ENCODE measurements around the gene RASL11A. TPM values are rescaled to one million over a fixed set of nuclear protein-coding genes. Genes with fewer than 3 reads are reported as not detected.
"Not testable (repeated sequence)": the region's sequence is repeated elsewhere in the genome, so short reads cannot be mapped to it uniquely, and the experiment has no call there.

Gene RASL11A
- total and polyA plus RNA-seq, 5 experiments from 2014 or later: 0.20 to 3.3 (median 2.9) TPM

DNA sequence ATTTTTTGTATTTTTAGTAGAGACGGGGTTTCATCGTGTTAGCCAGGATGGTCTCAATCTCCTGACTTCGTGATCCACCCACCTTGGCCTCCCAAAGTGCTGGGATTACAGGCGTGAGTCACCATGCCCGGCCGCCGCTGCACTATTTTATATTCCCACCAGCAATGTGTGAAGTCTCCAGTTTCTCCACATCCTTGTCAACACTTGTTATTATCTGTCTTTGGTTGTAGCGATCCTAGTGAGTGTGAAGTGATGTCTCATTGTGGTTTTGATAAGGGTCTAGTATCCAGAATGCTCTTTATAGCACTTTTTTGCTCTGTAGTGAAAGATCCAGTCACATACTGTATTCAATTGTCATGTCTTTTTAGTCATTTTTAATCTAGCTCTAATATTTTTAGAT is 21.3 kb downstream of the RASL11A start:
- not testable (repeated sequence) for H3K27me3 Mint-ChIP-seq, DNase-seq, H3K9me3 Mint-ChIP-seq, H3K36me3 Mint-ChIP-seq, H3K4me3 Mint-ChIP-seq, ATAC-seq
- peak overlapping the region in 9 of 10 donors; percentile 14 to 95 (median 91) for H3K27ac Mint-ChIP-seq
- POLR2A ChIA-PET: interaction anchor here (1.0 kb wide), 1 partner anchor 10 kb away, joined by 3 read pairs; no protein-coding TSS in a partner anchor
- peaks cover 17 to 48% (median 35%) of the 10 kb centered on the region in 4 donors for H3K4me1 Mint-ChIP-seq

DNA sequence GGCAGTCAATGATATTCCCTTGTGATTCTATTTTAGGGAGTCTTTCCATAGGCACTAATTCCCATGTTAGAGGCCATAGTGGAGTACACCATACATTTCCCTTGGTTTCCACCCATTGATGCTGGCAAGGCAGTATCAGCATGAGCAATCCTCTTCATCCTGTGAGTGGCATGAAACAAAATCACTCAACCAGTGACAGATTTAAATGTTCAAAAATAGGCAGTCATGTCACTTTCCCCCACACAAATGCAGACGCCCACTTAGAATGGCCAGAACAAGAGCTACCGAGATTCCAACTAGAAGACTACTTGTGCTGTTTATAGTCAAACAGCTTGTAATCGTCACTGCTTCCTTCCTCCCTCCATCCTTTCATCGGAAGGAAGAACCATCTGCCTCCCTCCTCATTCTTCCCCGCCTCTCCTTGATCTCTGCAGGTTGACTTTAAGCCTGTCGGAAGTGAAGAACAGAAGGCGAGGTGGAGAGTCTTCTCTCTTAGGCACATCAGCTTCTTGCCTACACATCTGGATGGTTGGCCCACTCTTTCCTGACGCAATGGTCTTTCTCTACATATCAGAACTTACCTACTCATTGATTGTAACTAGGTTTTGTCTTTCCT is 22.6 kb downstream of the RASL11A start:
- no peaks in the 10 kb centered on the region for H3K36me3 Mint-ChIP-seq
- peak overlapping the region; percentile 29 to 85 (median 56) for H3K4me3 Mint-ChIP-seq
- peak; percentile 24 to 39 for ATAC-seq
- DNase-seq: peak in 4 of 10 donors; percentile 16 to 43 (median 30)
- H3K27me3 Mint-ChIP-seq: peaks cover 0 to 2% (median 0%) of the 10 kb centered on the region in 5 donors
- peaks cover 17 to 48% (median 37%) of the 10 kb centered on the region in 4 donors for H3K4me1 Mint-ChIP-seq
- H3K9me3 Mint-ChIP-seq: no peaks in the 10 kb centered on the region
- H3K27ac Mint-ChIP-seq: peak overlapping the region; percentile 80 to 95 (median 92)
- POLR2A ChIA-PET: interaction anchor here (0.9 to 2.1 kb wide), 3 partner anchors 15 to 158 kb away, joined by 3 to 6 read pairs (median 4); no protein-coding TSS in a partner anchor

DNA sequence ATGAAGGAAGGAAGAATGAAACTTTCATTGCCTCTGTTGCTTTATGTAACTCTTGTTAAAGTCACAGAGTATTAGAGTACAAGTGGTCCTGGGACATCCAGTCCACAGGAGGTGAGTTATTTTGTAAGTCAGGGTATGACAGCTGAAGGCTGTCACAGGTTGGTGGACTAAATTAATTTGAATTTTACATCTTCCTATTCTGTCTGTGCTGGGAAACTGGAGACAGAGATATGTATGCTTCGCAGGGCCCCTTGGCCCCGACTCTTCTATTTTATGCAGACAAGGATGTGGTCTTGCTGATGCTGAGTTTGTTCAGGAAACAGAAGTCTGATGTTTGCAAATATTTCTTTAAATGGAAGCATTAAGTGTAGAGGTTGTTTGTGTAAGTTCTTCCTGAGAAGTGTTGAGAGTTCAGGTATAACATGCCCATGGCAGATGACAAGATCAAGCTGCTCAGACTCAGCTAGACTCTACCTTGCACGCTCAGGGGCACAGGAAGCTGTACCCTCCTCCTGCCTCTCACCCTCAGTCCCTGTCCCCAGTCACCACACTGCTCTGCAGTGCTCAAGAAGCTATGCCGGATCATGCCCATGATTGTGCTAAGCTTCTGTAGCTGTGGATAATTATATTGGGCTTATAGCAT is 23.4 kb downstream of the RASL11A start:
- H3K9me3 Mint-ChIP-seq: no peaks in the 10 kb centered on the region
- peak overlapping the region; percentile 80 to 95 (median 92) for H3K27ac Mint-ChIP-seq
- no peaks in the 10 kb centered on the region for H3K36me3 Mint-ChIP-seq
- peaks cover 17 to 48% (median 37%) of the 10 kb centered on the region in 4 donors for H3K4me1 Mint-ChIP-seq
- POLR2A ChIA-PET: interaction anchor here (0.6 to 2.1 kb wide), 8 partner anchors 9 to 45 kb away, joined by 4 to 7 read pairs (median 5); partner anchors contain the start of gene RPL21
- peaks cover 0 to 2% (median 0%) of the 10 kb centered on the region in 5 donors for H3K27me3 Mint-ChIP-seq
- H3K4me3 Mint-ChIP-seq: peak overlapping the region; percentile 38 to 85 (median 56)
- ATAC-seq (peak; percentile 89 to 95), DNase-seq (peak in 6 of 10 donors; percentile 19 to 61 (median 37))

DNA sequence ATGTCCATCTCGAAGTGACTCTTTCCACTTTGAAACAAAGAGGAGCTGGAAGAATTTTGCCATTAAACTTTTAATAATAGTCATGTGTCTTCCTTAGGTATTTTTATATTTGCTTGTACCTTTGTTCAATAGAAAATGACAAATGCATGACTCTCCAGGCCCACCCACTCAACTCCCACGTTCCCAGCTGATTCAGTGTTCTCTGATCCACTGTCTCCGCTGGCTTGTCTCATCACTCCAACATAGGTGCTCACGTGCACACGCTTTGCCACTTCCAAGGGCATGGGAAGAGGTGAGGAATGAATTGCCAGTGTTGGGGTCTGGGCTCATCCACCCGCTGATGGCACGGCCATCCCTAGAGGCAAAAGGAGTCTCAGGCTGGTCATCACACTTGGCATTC is 24.5 kb downstream of the RASL11A start:
- Mint-ChIP-seq H3K27me3 (peaks cover 0 to 2% (median 0%) of the 10 kb centered on the region in 5 donors), H3K4me1 (peaks cover 17 to 46% (median 37%) of the 10 kb centered on the region in 4 donors), H3K9me3 (no peaks in the 10 kb centered on the region), H3K36me3 (no peaks in the 10 kb centered on the region), H3K27ac (peak overlapping the region; percentile 63 to 95 (median 92)), H3K4me3 (peak overlapping the region in 2 of 10 donors; percentile 15 to 56)
- ATAC-seq (no peak), DNase-seq (no peak)
- POLR2A ChIA-PET: interaction anchor here (1.8 kb wide), 1 partner anchor 44 kb away, joined by 7 read pairs; the partner anchor contains the start of gene RPL21

DNA sequence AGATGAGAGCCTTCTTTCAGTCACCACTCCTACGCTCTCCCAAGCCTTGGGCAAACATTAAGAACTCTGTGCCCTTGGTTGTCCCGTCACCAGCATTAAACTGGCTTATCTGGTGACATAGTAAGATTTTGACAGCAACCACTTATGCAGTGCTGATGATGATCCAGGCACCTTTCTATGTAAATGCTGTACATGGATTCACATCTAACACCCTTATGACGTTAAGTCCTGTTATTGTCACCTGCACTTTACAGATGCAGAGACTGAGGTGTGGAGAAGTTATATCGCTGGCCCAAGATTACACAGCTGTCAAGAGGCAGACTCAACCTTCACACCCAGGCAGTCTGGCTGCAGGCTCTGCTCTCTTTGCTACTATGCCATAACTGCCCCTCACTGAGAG is 25.0 kb downstream of the RASL11A start:
- H3K27me3 Mint-ChIP-seq: peaks cover 0 to 2% (median 0%) of the 10 kb centered on the region in 5 donors

DNA sequence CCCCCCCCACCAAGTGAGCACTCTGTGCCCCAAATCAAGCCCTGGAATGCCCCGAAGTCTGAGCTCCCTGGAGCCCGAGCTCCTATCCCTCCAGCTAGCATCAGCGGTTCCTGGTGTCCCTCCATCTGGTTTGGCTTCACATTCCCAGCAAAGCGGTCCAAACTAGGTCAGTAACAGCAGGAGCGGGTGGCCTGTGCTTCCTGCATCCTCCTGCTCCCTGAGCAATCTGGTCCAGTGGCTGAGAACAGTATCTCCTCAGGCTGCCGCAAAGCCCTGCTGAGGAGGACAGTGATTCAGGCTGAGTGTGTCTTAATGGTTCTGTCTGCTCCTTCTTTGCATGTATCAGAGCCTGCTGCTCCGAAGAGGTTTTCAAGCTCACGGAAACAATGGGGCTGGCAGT is 25.9 kb downstream of the RASL11A start:
- H3K27ac Mint-ChIP-seq: peak overlapping the region in 6 of 10 donors; percentile 25 to 89 (median 56)
- peaks cover 0 to 2% (median 0%) of the 10 kb centered on the region in 5 donors for H3K27me3 Mint-ChIP-seq
- DNase-seq (no peak), ATAC-seq (no peak)
- peaks cover 17 to 48% (median 37%) of the 10 kb centered on the region in 4 donors for H3K4me1 Mint-ChIP-seq
- no peaks in the 10 kb centered on the region for H3K36me3 Mint-ChIP-seq
- POLR2A ChIA-PET: interaction anchor here (0.7 kb wide), 1 partner anchor 46 kb away, joined by 3 read pairs; the partner anchor contains the start of gene RPL21
- H3K4me3 Mint-ChIP-seq: no peak overlapping the region
- H3K9me3 Mint-ChIP-seq: no peaks in the 10 kb centered on the region

More for the DNA sequence above, 25.0 kb downstream of the RASL11A start:
- Mint-ChIP-seq H3K27ac (peak overlapping the region in 9 of 10 donors; percentile 25 to 95 (median 80)), H3K4me3 (peak overlapping the region in 2 of 10 donors; percentile 30 to 56), H3K9me3 (no peaks in the 10 kb centered on the region), H3K36me3 (no peaks in the 10 kb centered on the region), H3K4me1 (peaks cover 17 to 47% (median 37%) of the 10 kb centered on the region in 4 donors)
- POLR2A ChIA-PET: no interaction called here
- ATAC-seq: no peak
- no peak for DNase-seq

DNA sequence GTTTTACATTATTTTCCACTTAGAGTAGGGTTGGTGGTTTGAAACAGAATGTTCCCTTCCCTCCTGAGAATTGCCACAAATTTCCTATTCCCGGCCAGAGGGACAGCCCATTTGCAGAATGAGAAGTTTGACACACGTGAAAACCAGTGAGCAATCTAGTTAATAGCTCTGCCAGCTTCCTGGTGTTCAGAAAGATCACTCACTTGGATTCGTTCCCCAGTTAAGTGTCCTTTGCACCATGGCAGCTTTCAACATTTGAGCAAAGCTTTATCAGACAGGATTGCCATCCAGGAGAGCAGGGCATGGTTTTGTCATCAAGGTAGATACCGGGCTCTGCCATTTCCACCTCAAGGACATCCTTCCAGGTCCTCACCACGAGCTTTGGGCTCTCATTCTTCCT is 28.2 kb downstream of the RASL11A start:
- Mint-ChIP-seq H3K4me1 (peaks cover 16 to 50% (median 39%) of the 10 kb centered on the region in 4 donors), H3K9me3 (no peaks in the 10 kb centered on the region), H3K27ac (no peak overlapping the region), H3K36me3 (no peaks in the 10 kb centered on the region), H3K27me3 (peaks cover 0 to 2% (median 0%) of the 10 kb centered on the region in 5 donors), H3K4me3 (no peak overlapping the region)
- DNase-seq (no peak), ATAC-seq (no peak)
- POLR2A ChIA-PET: no interaction called here

DNA sequence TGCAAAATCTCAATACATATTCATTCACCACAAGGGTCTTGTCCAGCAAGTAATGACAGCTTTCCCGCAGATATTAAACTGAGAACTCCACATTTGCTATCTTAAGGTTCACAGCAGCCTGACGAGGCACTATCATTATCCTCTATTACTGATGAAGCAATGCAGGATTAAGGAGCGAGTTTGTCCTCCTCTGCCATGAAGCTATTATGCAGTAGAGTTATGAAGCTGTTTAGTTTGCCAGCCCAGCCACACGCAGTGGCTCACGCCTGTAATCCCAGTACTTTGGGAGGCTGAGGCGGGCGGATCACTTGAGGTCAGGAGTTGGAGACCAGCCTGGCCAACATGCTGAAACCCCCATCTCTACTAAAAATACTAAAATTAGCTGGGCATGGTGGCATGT is 29.8 kb downstream of the RASL11A start:
- H3K36me3 Mint-ChIP-seq, POLR2A ChIA-PET, H3K9me3 Mint-ChIP-seq, DNase-seq, H3K4me3 Mint-ChIP-seq, ATAC-seq, H3K27me3 Mint-ChIP-seq: not testable (repeated sequence)
- Mint-ChIP-seq H3K4me1 (peaks cover 9 to 39% (median 24%) of the 10 kb centered on the region in 4 donors), H3K27ac (peak overlapping the region in 1 of 10 donors; percentile 48)

DNA sequence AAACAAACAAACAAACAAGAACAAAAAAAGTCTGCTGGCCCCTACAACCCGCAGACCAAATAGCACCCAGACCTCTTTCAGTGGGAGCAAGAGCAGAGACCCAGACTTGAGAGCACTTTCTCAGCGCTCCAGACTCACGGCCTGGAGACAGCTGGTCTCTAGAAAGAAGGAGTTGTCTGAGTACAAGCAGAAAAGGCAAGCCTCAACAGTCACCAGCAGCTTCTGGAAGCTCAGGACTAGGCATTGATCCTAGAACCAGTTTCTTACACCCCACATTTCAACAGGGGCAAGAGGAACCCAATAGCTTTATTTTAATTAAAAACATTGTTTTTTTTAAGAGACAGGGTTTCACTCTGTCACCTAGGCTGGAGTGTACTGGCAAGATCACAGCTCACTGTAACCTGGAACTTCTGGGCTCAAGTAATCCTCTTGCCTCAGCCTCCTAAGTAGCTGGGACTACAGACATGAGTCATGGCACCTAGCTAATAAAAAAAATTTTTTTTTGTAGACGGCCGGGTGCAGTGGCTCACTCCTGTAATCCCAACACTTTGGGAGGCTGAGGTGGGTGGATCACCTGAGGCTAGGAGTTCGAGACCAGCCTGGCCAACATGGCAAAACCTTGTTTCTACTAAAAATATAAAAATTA is 30.4 kb downstream of the RASL11A start:
- peaks cover 9 to 37% (median 25%) of the 10 kb centered on the region in 4 donors for H3K4me1 Mint-ChIP-seq
- no peaks in the 10 kb centered on the region for H3K9me3 Mint-ChIP-seq
- ATAC-seq (no peak), DNase-seq (no peak)
- H3K36me3 Mint-ChIP-seq: no peaks in the 10 kb centered on the region
- peaks cover 0 to 2% (median 0%) of the 10 kb centered on the region in 5 donors for H3K27me3 Mint-ChIP-seq
- POLR2A ChIA-PET: no interaction called here
- H3K27ac Mint-ChIP-seq: peak overlapping the region in 4 of 10 donors; percentile 18 to 62 (median 38)
- H3K4me3 Mint-ChIP-seq: no peak overlapping the region

DNA sequence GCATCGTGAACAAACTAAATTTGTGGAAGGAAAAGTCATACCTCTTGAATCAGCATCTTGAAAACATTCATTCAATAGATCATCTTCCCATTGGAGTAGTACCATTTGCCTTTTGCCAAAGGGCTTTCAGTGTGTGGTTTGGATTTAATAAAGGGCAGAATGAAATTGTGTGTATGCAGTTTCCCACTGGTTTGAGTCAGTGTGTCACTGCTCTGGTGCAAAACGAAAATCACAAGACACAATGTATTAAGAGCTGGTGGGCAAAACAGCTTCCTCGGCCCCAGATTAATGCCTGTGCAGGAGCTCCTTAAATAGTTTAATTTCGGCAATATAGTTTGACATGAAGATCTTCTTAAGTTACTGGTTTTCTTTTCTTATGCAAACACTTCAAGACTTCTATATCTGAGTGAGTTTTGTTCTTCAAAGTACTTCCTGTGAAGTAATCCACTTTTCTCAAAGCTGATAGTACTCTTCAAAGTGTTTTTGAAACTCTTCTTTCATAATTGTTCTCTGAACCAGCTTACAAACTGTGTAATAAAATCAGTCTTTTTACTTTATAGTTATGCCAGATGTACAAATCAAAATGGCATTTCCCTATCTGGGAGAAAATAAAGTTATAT is 32.1 kb downstream of the RASL11A start:
- ATAC-seq: peak; percentile 90 to 96
- POLR2A ChIA-PET: interaction anchor here (0.6 to 2.1 kb wide), 5 partner anchors 9 to 163 kb away, joined by 3 to 7 read pairs (median 4); partner anchors contain the start of gene RPL21
- H3K4me3 Mint-ChIP-seq: peak overlapping the region; percentile 9 to 72 (median 49)

DNA sequence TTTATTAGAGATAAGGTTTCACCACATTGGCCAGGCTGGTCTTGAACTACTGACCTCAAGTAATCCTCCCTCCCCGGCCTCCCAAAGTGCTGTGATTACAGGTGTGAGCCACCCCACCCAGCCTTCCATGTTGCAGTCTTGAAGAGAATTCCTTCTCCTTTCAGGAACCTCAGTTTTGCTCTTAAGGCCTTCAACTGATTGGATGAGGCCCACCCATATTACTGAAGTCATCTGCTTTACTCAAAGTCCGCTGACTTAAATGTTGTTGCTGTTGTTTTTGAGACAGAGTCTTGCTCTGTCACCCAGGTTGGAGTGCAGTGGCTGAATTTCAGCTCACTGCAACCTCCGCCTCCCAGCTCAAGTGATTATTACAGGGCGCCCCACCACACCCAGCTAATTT is 33.5 kb downstream of the RASL11A start:
- ATAC-seq: no peak
- POLR2A ChIA-PET: no interaction called here
- no peaks in the 10 kb centered on the region for H3K27me3 Mint-ChIP-seq
- H3K4me3 Mint-ChIP-seq: no peak overlapping the region
- H3K4me1 Mint-ChIP-seq: peaks cover 15 to 50% (median 34%) of the 10 kb centered on the region in 4 donors
- H3K36me3 Mint-ChIP-seq: no peaks in the 10 kb centered on the region
- no peaks in the 10 kb centered on the region for H3K9me3 Mint-ChIP-seq
- H3K27ac Mint-ChIP-seq: peak overlapping the region in 2 of 10 donors; percentile 28 to 81
- DNase-seq: no peak

More for the DNA sequence above, 32.1 kb downstream of the RASL11A start:
- Mint-ChIP-seq H3K9me3 (no peaks in the 10 kb centered on the region), H3K27me3 (peaks cover 0 to 2% (median 0%) of the 10 kb centered on the region in 5 donors), H3K4me1 (peaks cover 14 to 39% (median 33%) of the 10 kb centered on the region in 4 donors), H3K27ac (peak overlapping the region; percentile 53 to 85 (median 78)), H3K36me3 (no peaks in the 10 kb centered on the region)
- DNase-seq: peak in 3 of 10 donors; percentile 32 to 61 (median 55)

DNA sequence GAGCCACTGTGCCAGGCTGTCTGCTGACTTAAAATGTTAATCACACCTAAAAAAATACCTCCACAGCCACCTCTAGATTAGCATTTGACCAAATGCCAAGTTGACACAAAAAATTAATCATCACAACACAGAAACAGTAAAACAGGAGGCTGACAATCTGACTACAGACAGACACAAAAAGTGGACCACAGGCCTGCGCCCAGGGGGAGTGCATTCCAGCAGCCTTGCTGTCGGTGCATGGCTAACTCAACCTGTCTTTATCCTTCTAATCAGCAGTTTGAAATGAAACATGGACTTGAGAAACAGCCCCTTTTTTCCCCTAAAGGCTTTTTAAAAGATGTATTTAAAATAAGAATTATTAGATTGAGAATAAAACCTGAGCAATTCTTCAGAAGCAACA is 34.0 kb downstream of the RASL11A start:
- peaks cover 18 to 52% (median 37%) of the 10 kb centered on the region in 4 donors for H3K4me1 Mint-ChIP-seq
- H3K9me3 Mint-ChIP-seq: no peaks in the 10 kb centered on the region
- no peaks in the 10 kb centered on the region for H3K36me3 Mint-ChIP-seq
- H3K27ac Mint-ChIP-seq: peak overlapping the region in 1 of 10 donors; percentile 28
- H3K4me3 Mint-ChIP-seq: no peak overlapping the region
- H3K27me3 Mint-ChIP-seq: no peaks in the 10 kb centered on the region
- no peak for DNase-seq
- POLR2A ChIA-PET: interaction anchor here (0.6 kb wide), 1 partner anchor 10 kb away, joined by 5 read pairs; no protein-coding TSS in a partner anchor
- ATAC-seq: no peak
